Naive B cell (primary cell): ENCODE measurements around the gene RBPJ. TPM values are rescaled to one million over a fixed set of nuclear protein-coding genes. Genes with fewer than 3 reads are reported as not detected.
A peak's percentile ranks its signal among the peaks of the same experiment; 100 is the strongest.
"Not testable (repeated sequence)": the region's sequence is repeated elsewhere in the genome, so short reads cannot be mapped to it uniquely, and the experiment has no call there.

ENCODE experiments used
- ATAC-seq, 2 donors: fragments of 150-1000 bp; cut with Tn5 transposase; 2 replicates each; pipeline ENCODE4 v1.10.0; 2021; ENCODE audit warnings: low read depth in 2 of 2, mild to moderate bottlenecking in 2 of 2, moderate library complexity in 2 of 2
- DNase-seq: peaks from one replicate; pipeline ENCODE4 v3.0.0; 2022
- H3K27ac Mint-ChIP-seq, 6 donors: one replicate each; pipeline ENCODE4 v1.8.0; 2020 to 2022; ENCODE audit warnings: mild to moderate bottlenecking in 6 of 6, mixed read lengths in 6 of 6, moderate library complexity in 5 of 6, inconsistent platforms in 2 of 6
- H3K27me3 Mint-ChIP-seq, 3 donors: one replicate each; pipeline ENCODE4 v1.8.0; 2021 to 2022; ENCODE audit warnings: mixed read lengths in 3 of 3, mild to moderate bottlenecking in 1 of 3
- H3K36me3 Mint-ChIP-seq, 2 donors: one replicate each; pipeline ENCODE4 v1.8.0; 2020 to 2022; ENCODE audit warnings: mixed read lengths in 2 of 2, inconsistent platforms in 1 of 2, mild to moderate bottlenecking in 1 of 2
- H3K4me1 Mint-ChIP-seq, 3 donors: one replicate each; pipeline ENCODE4 v1.8.0; 2020 to 2022; ENCODE audit warnings: mixed read lengths in 3 of 3, inconsistent platforms in 1 of 3, mild to moderate bottlenecking in 1 of 3, moderate library complexity in 1 of 3
- H3K4me3 Mint-ChIP-seq, 8 donors: one replicate each; pipeline ENCODE4 v1.8.0; 2020 to 2022; ENCODE audit warnings: mild to moderate bottlenecking in 8 of 8, mixed read lengths in 8 of 8, moderate library complexity in 8 of 8, inconsistent platforms in 2 of 8
- H3K9me3 Mint-ChIP-seq, 7 donors: one replicate each; pipeline ENCODE4 v1.8.0; 2020 to 2022; ENCODE audit warnings: mixed read lengths in 7 of 7, mild to moderate bottlenecking in 5 of 7, inconsistent platforms in 2 of 7, moderate library complexity in 1 of 7
- polyA plus RNA-seq, 6 donors: library from polyadenylated mRNA; unstranded; fragments of 300-500 nt; fragmentation: Illumina TruSeq; gene quantifications; one replicate each; pipeline ENCODE4 v1.2.3, GENCODE V29; 2021; ENCODE audit warnings: low read depth in 6 of 6

Gene RBPJ
- polyA plus RNA-seq, 6 donors from 2014 or later = 35.7 to 82.1 (median 49.6) TPM

DNA sequence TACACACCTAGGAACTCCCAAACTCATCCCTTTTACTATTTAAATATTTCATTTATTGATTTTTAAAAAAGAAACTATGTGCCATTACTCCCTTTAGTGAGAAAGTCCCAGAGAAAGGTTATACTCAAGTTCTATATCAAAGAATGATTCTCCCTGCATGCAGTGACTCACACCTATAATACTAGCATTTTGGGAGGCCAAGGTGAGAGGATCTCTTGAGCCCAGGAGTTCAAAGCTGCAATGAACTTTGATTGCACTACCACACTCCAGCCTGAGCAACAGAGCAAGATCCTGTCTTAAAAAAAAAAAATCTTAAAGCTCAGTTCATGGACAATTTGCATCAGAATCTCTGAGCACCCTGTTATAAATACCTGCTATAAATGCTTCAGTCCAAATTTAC is 9.2 kb upstream of the RBPJ start:
- peaks cover 5 to 16% (median 9%) of the 10 kb centered on the region in 7 donors for H3K9me3 Mint-ChIP-seq
- H3K4me1 Mint-ChIP-seq = peaks cover 7 to 10% (median 10%) of the 10 kb centered on the region in 3 donors
- no peak for DNase-seq
- no peak overlapping the region for H3K4me3 Mint-ChIP-seq
- peak overlapping the region in 2 of 6 donors; percentile 71 to 85 for H3K27ac Mint-ChIP-seq
- no peak for ATAC-seq
- no peaks in the 10 kb centered on the region for H3K36me3 Mint-ChIP-seq
- H3K27me3 Mint-ChIP-seq = no peaks in the 10 kb centered on the region

DNA sequence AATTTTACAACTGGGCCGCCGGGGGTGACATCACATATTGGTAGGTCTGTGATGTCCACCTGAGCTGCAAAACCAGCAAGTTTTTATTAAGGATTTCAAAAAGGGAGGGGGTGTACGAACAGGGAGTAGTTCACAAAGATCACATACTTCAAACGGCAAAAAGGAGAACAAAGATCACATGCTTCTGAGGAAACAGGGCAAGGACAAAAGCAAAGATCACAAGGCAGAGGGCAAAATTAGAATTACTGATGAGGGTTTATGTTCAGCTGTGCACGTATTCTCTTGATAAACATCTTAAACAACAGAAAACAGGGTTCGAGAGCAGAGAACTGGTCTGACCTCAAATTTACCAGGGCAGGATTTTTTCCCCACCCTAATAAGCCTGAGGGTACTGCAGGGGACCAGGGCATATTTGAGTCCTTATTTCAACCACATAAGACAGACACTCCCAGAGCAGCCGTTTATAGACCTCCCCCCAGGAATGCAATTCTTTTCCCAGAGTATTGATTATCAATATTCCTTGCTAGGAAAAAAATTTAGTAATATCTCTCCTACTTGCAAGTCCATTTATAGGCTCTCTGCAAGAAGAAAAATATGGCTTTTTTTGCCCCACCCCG is 5.4 kb upstream of the RBPJ start:
- H3K36me3 Mint-ChIP-seq, ATAC-seq, DNase-seq, H3K27me3 Mint-ChIP-seq: not testable (repeated sequence)
- Mint-ChIP-seq H3K27ac (peak overlapping the region in 4 of 6 donors; percentile 22 to 76 (median 34)), H3K4me3 (peak overlapping the region in 2 of 8 donors; percentile 2 to 35), H3K9me3 (peaks cover 5 to 21% (median 10%) of the 10 kb centered on the region in 7 donors), H3K4me1 (peaks cover 17 to 28% (median 20%) of the 10 kb centered on the region in 3 donors)

DNA sequence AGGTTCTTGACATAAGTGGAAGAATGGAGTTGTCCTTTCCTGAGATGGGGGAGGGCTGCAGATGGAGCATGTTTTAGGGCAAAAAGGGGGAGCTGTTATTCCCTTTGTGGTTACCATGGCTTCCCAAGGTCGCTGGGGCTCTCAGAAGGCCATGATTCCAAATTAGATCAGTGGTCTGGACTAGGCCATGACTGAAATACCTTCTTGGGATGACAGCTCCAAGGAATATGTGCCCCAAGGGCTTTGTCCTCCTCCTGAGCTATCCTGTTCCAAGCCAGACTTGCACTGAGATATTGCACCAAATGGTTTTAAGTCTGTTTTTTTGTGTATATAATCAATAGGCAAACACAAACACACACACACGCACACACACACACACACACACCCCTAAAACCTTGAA is 3.0 kb upstream of the RBPJ start:
- Mint-ChIP-seq H3K4me3 (peak overlapping the region in 5 of 8 donors; percentile 68 to 99 (median 97)), H3K9me3 (peaks cover 5 to 21% (median 10%) of the 10 kb centered on the region in 7 donors), H3K27me3 (no peaks in the 10 kb centered on the region), H3K36me3 (peaks cover 0 to 7% of the 10 kb centered on the region in 2 donors), H3K27ac (peak overlapping the region in 2 of 6 donors; percentile 85 to 97), H3K4me1 (peaks cover 20 to 31% (median 26%) of the 10 kb centered on the region in 3 donors)
- ATAC-seq (no peak), DNase-seq (no peak)

DNA sequence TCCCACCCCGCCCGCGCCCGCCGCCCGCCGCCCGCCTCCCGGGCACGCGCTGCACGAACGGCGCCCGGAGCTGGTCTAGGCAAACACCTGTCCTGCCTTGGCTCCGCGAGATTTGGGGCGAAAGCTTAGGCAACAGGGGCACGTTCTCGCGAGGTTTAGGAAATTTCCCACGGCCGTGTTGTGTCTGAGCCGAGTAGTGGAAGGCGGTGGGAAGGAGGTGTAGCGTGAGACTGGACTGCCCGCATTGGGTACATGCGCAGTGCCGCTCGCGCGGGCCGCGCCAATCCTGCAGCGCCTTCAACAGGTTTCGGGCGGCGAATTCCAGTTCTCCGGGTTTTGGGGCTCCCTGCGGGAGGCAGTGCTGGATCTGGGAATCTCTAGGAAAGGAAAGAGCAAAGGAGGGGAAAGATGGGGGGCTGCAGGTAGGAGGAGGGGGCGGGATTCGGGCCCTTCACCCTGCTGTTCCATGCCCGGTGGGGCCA is 1.3 kb upstream of the RBPJ start:
- Mint-ChIP-seq H3K27me3 (no peaks in the 10 kb centered on the region), H3K4me3 (peak overlapping the region; percentile 91 to 99 (median 98)), H3K4me1 (peaks cover 20 to 30% (median 28%) of the 10 kb centered on the region in 3 donors), H3K36me3 (peaks cover 0 to 7% of the 10 kb centered on the region in 2 donors), H3K27ac (peak overlapping the region; percentile 97 to 99 (median 98)), H3K9me3 (peaks cover 5 to 16% (median 10%) of the 10 kb centered on the region in 7 donors)
- peak; percentile 73 to 74 for ATAC-seq
- DNase-seq = peak; percentile 90

DNA sequence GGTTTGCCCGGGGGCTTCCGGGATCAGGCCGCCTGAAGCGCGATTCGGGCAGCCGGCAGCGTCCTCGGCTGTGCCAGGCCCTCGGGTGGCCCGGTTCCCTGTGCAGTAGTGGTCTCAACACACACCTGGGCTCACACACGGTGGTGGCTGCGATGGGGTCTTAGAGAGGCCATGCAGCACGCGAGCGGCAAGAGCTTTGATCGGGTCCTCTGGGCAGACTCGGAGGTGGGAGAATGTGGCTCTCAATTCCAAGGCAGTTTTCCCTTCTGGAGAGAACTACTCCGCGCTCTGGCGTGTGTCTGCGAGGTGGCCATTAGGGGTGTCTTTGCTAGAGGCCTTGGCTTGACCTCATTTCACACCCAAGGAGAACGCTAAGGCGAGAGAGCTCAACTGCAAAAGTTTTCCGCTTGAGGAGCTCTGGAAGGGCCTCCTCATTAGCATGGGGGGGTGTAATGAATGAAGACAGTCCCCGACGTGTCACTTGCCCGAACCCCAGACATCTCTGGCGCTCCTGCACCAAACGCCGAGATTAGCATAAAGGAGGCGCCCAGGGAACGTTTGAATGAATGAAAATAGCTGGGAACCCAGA is 771 bp upstream of the RBPJ start:
- peaks cover 0 to 7% of the 10 kb centered on the region in 2 donors for H3K36me3 Mint-ChIP-seq
- peaks cover 5 to 14% (median 9%) of the 10 kb centered on the region in 7 donors for H3K9me3 Mint-ChIP-seq
- H3K4me1 Mint-ChIP-seq = peaks cover 23 to 31% (median 30%) of the 10 kb centered on the region in 3 donors
- no peaks in the 10 kb centered on the region for H3K27me3 Mint-ChIP-seq
- ATAC-seq (peak; percentile 17 to 32), DNase-seq (peak; percentile 56)
- H3K4me3 Mint-ChIP-seq = peak overlapping the region; percentile 91 to 99 (median 98)
- H3K27ac Mint-ChIP-seq = peak overlapping the region; percentile 97 to 99 (median 98)

DNA sequence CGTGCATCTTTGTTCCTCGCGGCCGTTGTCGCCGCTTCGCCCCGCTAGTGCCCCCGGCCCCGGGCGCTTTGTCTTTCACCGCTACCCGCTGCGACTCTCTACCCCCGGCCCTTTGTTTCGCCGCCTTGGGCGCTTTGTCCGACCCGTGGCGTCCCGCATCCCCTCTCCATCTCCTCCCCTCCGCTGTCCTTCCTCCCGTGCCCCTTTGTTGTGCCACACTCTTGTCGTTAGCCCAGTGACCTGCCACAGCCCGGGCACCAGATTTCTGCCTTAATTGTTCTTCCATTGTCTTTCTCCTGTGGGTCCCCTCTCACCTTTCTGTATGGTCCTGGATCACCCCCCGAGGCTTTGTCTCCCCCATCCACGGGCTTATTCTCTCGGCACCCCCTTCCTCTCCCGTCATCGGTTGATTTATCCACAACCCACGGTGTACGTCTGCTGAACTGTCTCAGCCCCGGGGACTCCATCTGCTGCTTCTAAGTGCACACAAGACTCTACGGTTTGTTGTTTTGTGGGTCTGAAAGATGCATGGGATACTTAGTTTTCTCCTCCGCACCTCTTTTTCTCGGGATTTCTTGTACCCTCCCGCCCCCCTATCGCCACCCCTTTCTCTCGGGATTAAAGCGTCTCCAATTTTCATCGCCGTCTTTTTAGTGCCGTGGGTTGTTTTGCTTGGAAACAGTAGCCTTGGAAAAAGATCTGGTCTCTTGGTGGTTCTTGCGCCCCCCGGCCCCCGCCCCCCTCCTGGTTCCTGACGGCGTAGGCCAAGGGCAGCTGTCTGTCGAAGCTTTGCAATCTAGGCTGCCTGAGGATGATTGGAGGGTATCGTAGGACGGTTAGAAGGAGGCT is 783 bp downstream of the RBPJ start:
- DNase-seq (no peak), ATAC-seq (no peak)
- H3K27me3 Mint-ChIP-seq = no peaks in the 10 kb centered on the region
- H3K9me3 Mint-ChIP-seq = peaks cover 0 to 5% (median 2%) of the 10 kb centered on the region in 7 donors
- peak overlapping the region; percentile 92 to 99 (median 98) for H3K27ac Mint-ChIP-seq
- peak overlapping the region; percentile 91 to 99 (median 98) for H3K4me3 Mint-ChIP-seq
- peaks cover 0 to 7% of the 10 kb centered on the region in 2 donors for H3K36me3 Mint-ChIP-seq
- peaks cover 25 to 34% (median 30%) of the 10 kb centered on the region in 3 donors for H3K4me1 Mint-ChIP-seq

DNA sequence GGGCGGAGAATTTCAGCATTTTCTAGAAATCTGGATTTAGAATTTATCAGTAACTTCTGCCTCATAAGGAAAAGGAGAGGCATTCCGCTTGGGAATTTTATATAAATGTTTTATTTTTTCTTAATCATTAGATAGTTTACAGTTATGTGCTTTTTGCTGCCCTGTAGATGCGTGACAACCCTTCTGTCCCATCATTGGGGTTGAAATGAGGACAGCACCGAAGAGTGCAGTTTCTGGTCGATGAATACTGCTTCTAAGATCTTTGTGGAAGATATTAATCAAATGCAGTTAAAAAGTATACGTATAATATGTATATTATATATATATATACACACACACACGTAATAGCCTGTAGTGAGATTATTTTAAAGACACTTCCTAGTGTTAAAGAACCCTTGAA is 1.5 kb downstream of the RBPJ start:
- DNase-seq = no peak
- Mint-ChIP-seq H3K4me1 (peaks cover 28 to 38% (median 29%) of the 10 kb centered on the region in 3 donors), H3K9me3 (peaks cover 0 to 5% (median 2%) of the 10 kb centered on the region in 7 donors), H3K27me3 (no peaks in the 10 kb centered on the region), H3K27ac (peak overlapping the region in 2 of 6 donors; percentile 97 to 99), H3K4me3 (peak overlapping the region in 7 of 8 donors; percentile 91 to 99 (median 98)), H3K36me3 (peaks cover 0 to 7% of the 10 kb centered on the region in 2 donors)
- no peak for ATAC-seq

DNA sequence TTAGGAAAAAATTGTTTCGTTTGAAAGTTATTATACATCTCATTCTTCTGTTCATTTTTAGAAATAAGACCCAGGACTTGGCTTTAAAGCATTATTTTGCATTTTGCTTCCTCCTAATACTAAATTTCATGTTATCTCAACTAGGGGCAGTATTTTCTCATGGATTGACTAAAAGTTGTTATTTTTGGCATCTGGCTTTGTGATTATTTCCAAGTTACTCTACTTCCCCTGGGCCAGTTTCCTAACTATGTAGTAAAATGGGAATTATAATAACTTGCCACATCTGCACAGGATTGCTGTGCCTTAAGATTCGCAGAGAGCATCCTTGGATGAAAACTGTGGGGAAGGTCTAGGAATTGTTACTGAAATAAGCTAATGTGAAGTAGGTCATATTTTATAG is 3.0 kb downstream of the RBPJ start:
- no peak for DNase-seq
- H3K9me3 Mint-ChIP-seq = peaks cover 0 to 2% (median 0%) of the 10 kb centered on the region in 7 donors
- H3K36me3 Mint-ChIP-seq = peaks cover 0 to 7% of the 10 kb centered on the region in 2 donors
- peaks cover 21 to 38% (median 24%) of the 10 kb centered on the region in 3 donors for H3K4me1 Mint-ChIP-seq
- no peak for ATAC-seq
- H3K27ac Mint-ChIP-seq = no peak overlapping the region
- H3K27me3 Mint-ChIP-seq = no peaks in the 10 kb centered on the region
- H3K4me3 Mint-ChIP-seq = peak overlapping the region in 1 of 8 donors; percentile 91

DNA sequence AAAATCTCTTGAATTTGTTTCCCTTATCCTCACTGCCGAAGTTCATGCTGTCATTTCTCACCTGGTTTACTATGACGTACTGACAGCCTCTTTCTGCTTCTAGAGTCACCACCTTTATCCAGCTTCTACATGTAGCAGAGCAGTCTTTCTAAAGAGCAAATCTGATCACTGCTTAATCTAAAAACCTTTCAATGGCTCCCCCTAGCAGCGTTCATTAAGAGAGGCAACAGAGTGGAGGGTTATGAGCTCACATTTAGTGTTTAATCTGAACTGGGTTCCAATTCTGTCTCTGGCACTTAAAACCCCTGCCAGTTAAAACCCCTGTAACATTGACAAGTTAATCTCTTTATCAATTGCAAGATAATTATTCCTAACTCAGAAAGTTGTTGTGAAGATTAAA is 4.4 kb downstream of the RBPJ start:
- ATAC-seq = peak in 1 of 2 donors; percentile 13
- Mint-ChIP-seq H3K36me3 (peaks cover 0 to 7% of the 10 kb centered on the region in 2 donors), H3K27ac (peak overlapping the region in 3 of 6 donors; percentile 12 to 47 (median 41)), H3K27me3 (no peaks in the 10 kb centered on the region), H3K9me3 (no peaks in the 10 kb centered on the region), H3K4me1 (peaks cover 15 to 34% (median 21%) of the 10 kb centered on the region in 3 donors), H3K4me3 (peak overlapping the region in 1 of 8 donors; percentile 66)
- no peak for DNase-seq

DNA sequence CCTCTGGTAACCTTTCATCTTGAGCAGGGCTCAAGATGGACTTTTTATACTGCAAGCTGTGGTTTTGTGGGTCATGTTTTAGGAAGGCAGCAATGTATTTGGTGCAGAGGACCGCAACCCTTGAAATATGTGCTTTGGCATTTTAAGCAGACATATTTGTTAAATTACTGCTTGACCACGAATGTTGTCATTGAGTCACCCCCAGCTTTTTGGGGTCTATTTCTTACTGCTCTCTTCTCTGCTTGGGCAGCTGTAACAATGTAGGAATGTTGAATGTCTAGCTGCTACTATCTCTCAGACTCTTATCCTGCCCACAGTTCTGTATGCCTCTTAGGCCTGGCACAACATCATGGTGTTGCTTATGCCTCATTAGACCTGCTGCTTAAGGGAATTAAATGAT is 6.0 kb downstream of the RBPJ start:
- Mint-ChIP-seq H3K27me3 (no peaks in the 10 kb centered on the region), H3K36me3 (peaks cover 0 to under 1% of the 10 kb centered on the region in 2 donors), H3K4me3 (no peak overlapping the region), H3K9me3 (no peaks in the 10 kb centered on the region), H3K27ac (no peak overlapping the region), H3K4me1 (peaks cover 18 to 41% (median 26%) of the 10 kb centered on the region in 3 donors)
- DNase-seq (no peak), ATAC-seq (no peak)

DNA sequence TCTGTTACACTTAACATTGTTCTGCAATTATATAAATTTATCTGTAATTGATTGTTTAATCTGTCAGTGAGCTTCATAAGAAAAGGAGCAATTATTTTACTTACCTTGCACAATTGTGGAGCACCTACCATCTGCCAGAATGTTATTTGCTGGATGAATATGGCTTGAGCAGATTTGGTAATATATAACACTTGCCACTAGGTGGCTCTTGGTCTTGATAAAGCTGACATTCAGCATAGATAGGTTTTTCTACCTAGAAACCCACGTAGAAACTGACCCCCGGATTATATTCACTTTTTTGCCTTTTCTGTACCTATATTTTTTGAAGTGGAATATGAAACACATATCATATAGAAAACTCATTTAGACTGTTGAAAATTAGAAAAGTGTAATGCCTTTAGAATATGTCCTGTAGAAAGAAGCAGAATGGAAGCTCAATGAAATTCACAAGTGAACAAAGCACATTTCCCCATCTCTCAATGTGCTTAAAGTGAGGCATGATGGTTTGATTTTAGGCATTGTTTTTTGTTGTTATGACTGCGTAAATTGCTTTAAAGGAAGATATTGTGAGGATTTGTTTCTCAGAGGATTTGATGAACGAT is 9.5 kb downstream of the RBPJ start:
- no peak overlapping the region for H3K4me3 Mint-ChIP-seq

DNA sequence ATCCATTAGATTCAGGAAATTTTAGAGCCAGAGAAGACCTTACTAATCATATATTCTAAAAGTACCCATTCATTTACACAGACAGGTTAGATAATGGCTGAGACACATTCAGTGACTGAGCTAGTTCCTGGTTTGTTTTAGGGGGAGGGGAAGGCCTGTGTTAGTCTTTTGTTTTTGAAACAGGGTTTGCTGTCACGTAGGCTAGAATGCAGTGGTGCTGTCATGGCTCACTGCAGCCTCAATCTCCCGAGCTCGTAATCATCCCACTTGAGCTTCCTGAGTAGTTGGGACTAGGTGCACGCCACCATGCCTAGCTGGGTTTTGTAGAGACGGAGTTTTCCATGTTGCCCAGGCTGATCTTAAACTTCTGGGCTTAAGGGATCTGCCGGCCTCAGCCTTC is 10.1 kb downstream of the RBPJ start:
- Mint-ChIP-seq H3K27me3 (no peaks in the 10 kb centered on the region), H3K9me3 (no peaks in the 10 kb centered on the region), H3K36me3 (no peaks in the 10 kb centered on the region), H3K27ac (peak overlapping the region in 1 of 6 donors; percentile 6), H3K4me1 (peaks cover 15 to 35% (median 28%) of the 10 kb centered on the region in 3 donors), H3K4me3 (no peak overlapping the region)
- ATAC-seq (no peak), DNase-seq (no peak)

More for the DNA sequence above, 9.5 kb downstream of the RBPJ start:
- H3K4me1 Mint-ChIP-seq = peaks cover 12 to 32% (median 23%) of the 10 kb centered on the region in 3 donors
- H3K27ac Mint-ChIP-seq = peak overlapping the region in 1 of 6 donors; percentile 84
- ATAC-seq = peak; percentile 72 to 85
- DNase-seq = peak; percentile 41
- H3K9me3 Mint-ChIP-seq = no peaks in the 10 kb centered on the region
- H3K36me3 Mint-ChIP-seq = no peaks in the 10 kb centered on the region
- H3K27me3 Mint-ChIP-seq = no peaks in the 10 kb centered on the region
